GM18526 (cell line): ENCODE results near the gene EYA2.

Experiments used
- POLR2A ChIP-seq: IDR thresholded peaks from 3 replicates; pipeline ENCODE4 v1.6.1; 2011; ENCODE audit not compliant: insufficient read length; ENCODE audit errors: extremely low read depth

The EYA2 gene

GRCh38 chr20:46955601-46956556 is 61.2 kb downstream of the EYA2 start:
- no peak for TF ChIP-seq POLR2A

- TF ChIP-seq POLR2A: no peak
Measured at GRCh38 chr20:46959081-46959692, 64.5 kb downstream of the EYA2 start.

GRCh38 chr20:46959821-46960220 is 65.2 kb downstream of the EYA2 start:
- TF ChIP-seq POLR2A: no peak

GRCh38 chr20:46960536-46960935 is 65.9 kb downstream of the EYA2 start:
- TF ChIP-seq POLR2A: no peak

- no peak for TF ChIP-seq POLR2A
Measured at GRCh38 chr20:46962452-46963195, 68.0 kb downstream of the EYA2 start.

GRCh38 chr20:46963196-46963529 is 68.5 kb downstream of the EYA2 start:
- no peak for TF ChIP-seq POLR2A

- TF ChIP-seq POLR2A: no peak
Measured at GRCh38 chr20:46963758-46964617, 69.3 kb downstream of the EYA2 start.

GRCh38 chr20:46964618-46965455 is 70.2 kb downstream of the EYA2 start:
- no peak for TF ChIP-seq POLR2A

GRCh38 chr20:46965477-46965876 is 70.8 kb downstream of the EYA2 start:
- no peak for TF ChIP-seq POLR2A

GRCh38 chr20:46967646-46968045 is 73.0 kb downstream of the EYA2 start:
- no peak for TF ChIP-seq POLR2A

- TF ChIP-seq POLR2A: no peak
Measured at GRCh38 chr20:46970937-46971630, 76.4 kb downstream of the EYA2 start.

- TF ChIP-seq POLR2A: no peak
Measured at GRCh38 chr20:46973766-46974165, 79.1 kb downstream of the EYA2 start.

- no peak for TF ChIP-seq POLR2A
Measured at GRCh38 chr20:46974669-46975434, 80.2 kb downstream of the EYA2 start.

- no peak for TF ChIP-seq POLR2A
Measured at GRCh38 chr20:46975976-46976375, 81.3 kb downstream of the EYA2 start.
